HUES64 (cell line): ENCODE measurements around the gene FGF3.
"Not testable (repeated sequence)": the region's sequence is repeated elsewhere in the genome, so short reads cannot be mapped to it uniquely, and the experiment has no call there.

Experiments
- H3K27ac ChIP-seq: 2 replicates; pipeline ENCODE4 v1.7.0; 2013; ENCODE audit warnings: low read depth, low read length, inconsistent platforms
- H3K27me3 ChIP-seq: 2 replicates; pipeline ENCODE4 v1.6.1; 2013; ENCODE audit warnings: mild to moderate bottlenecking, low read length; ENCODE audit not compliant: insufficient read depth
- H3K36me3 ChIP-seq: 2 replicates; pipeline ENCODE4 v1.6.1; 2013; ENCODE audit warnings: mild to moderate bottlenecking, low read length; ENCODE audit not compliant: insufficient read depth
- H3K4me1 ChIP-seq: 2 replicates; pipeline ENCODE4 v1.6.1; 2013; ENCODE audit warnings: mild to moderate bottlenecking, low read length, moderate library complexity; ENCODE audit not compliant: insufficient read depth
- H3K4me3 ChIP-seq: 2 replicates; pipeline ENCODE4 v1.5.1; 2013; ENCODE audit warnings: mild to moderate bottlenecking, low read length, moderate library complexity
- H3K9ac ChIP-seq: 2 replicates; pipeline ENCODE4 v1.6.1; 2013; ENCODE audit warnings: mild to moderate bottlenecking, low read depth, low read length
- H3K9me3 ChIP-seq: 2 replicates; pipeline ENCODE4 v1.6.1; 2013; ENCODE audit warnings: low read depth, low read length; ENCODE audit not compliant: insufficient read depth
- WGBS: fragments of 150-250, 120-280 bp; methylation state at CpG from one replicate; pipeline ENCODE4 v1.1.7; 2013; ENCODE audit warnings: missing lambda C conversion rate; 5-methylcytosine and 5-hydroxymethylcytosine counted together

The FGF3 gene

GRCh38 chr11:69778373-69778772 lies 40.8 kb downstream of the FGF3 start:
- H3K27ac ChIP-seq, result no peak overlapping the region
- 95% methylated on average over 8 of the region's 8 CpGs for WGBS
- no peaks in the 10 kb centered on the region for H3K36me3 ChIP-seq
- H3K9ac ChIP-seq, result no peak overlapping the region
- H3K4me3 ChIP-seq, result no peak overlapping the region
- no peaks in the 10 kb centered on the region for H3K9me3 ChIP-seq
- H3K4me1 ChIP-seq, result peaks cover 7% of the 10 kb centered on the region
- H3K27me3 ChIP-seq, result peaks cover 47% of the 10 kb centered on the region

- Histone ChIP-seq H3K9ac (peak within 1 kb of the TSS; percentile 39; the same call in 1 of the 2 replicates), H3K36me3 (no peaks in the 10 kb centered on the region), H3K27ac (no peak within 1 kb of the TSS), H3K4me1 (peaks cover 36% of the 10 kb centered on the region), H3K9me3 (no peaks in the 10 kb centered on the region), H3K27me3 (peaks cover 65% of the 10 kb centered on the region), H3K4me3 (peak within 1 kb of the TSS; percentile 48)
- WGBS, result 3% methylated on average over 66 of the region's 66 CpGs
Measured at GRCh38 chr11:69775163-69775755, 44.0 kb downstream of the FGF3 start, which contains the start of gene FGF4. FGF4 (minus strand) TSS chr11:69775341; CDS start chr11:69775084, 257 bp downstream.

- peaks cover 36% of the 10 kb centered on the region for H3K4me1 ChIP-seq
- H3K9me3 ChIP-seq, result no peaks in the 10 kb centered on the region
- peaks cover 65% of the 10 kb centered on the region for H3K27me3 ChIP-seq
- H3K27ac ChIP-seq, result no peak overlapping the region
- peak overlapping the region; percentile 48 for H3K4me3 ChIP-seq
- H3K9ac ChIP-seq, result peak overlapping the region; percentile 39; the same call in 1 of the 2 replicates
- 1% methylated on average over 107 of the region's 107 CpGs for WGBS
- H3K36me3 ChIP-seq, result no peaks in the 10 kb centered on the region
Measured at GRCh38 chr11:69774354-69775162, 44.7 kb downstream of the FGF3 start.

DNA sequence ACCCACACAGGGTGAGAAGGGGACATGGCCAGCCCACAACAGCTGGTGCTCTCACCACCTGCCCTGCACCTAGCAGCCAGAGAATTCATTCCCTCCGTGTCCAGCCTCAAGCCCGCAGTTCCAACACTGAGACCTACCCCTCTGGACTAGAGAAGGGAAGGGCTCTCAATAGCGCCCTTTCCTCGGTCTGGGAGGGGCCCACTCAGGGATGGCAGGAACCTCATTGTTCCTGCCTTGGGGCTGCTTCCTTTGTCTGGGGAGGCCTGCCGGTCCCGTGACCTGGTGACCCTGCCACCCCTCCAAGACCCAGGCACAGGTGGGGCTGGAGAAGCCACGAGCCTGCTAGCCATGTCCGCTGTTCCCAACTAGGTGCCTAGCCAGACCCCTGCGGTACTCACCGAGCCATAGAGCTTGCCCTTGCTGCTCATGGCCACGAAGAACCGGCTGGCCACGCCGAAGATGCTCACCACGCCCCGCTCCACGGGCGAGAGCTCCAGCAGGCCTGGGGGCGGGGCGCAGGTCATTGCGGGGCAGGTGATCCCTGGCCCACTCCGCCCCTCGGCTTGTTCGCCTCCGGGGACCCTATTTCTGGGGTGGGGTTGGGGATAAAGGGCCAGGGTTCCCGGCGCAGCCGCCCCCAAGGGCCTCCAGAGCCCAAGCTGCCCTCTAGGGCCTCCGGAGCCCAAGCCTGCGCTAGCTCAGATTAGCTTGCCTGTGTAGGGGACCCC lies 45.4 kb downstream of the FGF3 start:
- Histone ChIP-seq H3K4me1 (peaks cover 36% of the 10 kb centered on the region), H3K9me3 (no peaks in the 10 kb centered on the region), H3K27me3 (peaks cover 65% of the 10 kb centered on the region), H3K27ac (no peak overlapping the region), H3K9ac (no peak overlapping the region; the same call in 1 of the 2 replicates), H3K36me3 (no peaks in the 10 kb centered on the region), H3K4me3 (peak overlapping the region; percentile 48)
- WGBS, result 22% methylated on average over 30 of the region's 30 CpGs

GRCh38 chr11:69771466-69771865 lies 47.8 kb downstream of the FGF3 start:
- 21% methylated on average over 5 of the region's 7 CpGs for WGBS
- H3K9me3 ChIP-seq, result no peaks in the 10 kb centered on the region
- peak overlapping the region; percentile 69; the same call in 1 of the 2 replicates for H3K27ac ChIP-seq
- peaks cover 51% of the 10 kb centered on the region for H3K27me3 ChIP-seq
- H3K36me3 ChIP-seq, result no peaks in the 10 kb centered on the region
- H3K4me1 ChIP-seq, result peaks cover 36% of the 10 kb centered on the region
- no peak overlapping the region for H3K9ac ChIP-seq
- H3K4me3 ChIP-seq, result peak overlapping the region; percentile 24; the same call in 1 of the 2 replicates

- Histone ChIP-seq H3K9ac (no peak overlapping the region), H3K36me3 (no peaks in the 10 kb centered on the region), H3K27ac (peak overlapping the region; percentile 60; the same call in 1 of the 2 replicates), H3K27me3 (peaks cover 42% of the 10 kb centered on the region), H3K9me3 (no peaks in the 10 kb centered on the region), H3K4me3 (no peak overlapping the region), H3K4me1 (peaks cover 36% of the 10 kb centered on the region)
- 20% methylated on average over 5 of the region's 5 CpGs for WGBS
Measured at GRCh38 chr11:69770540-69770939, 48.7 kb downstream of the FGF3 start.

DNA sequence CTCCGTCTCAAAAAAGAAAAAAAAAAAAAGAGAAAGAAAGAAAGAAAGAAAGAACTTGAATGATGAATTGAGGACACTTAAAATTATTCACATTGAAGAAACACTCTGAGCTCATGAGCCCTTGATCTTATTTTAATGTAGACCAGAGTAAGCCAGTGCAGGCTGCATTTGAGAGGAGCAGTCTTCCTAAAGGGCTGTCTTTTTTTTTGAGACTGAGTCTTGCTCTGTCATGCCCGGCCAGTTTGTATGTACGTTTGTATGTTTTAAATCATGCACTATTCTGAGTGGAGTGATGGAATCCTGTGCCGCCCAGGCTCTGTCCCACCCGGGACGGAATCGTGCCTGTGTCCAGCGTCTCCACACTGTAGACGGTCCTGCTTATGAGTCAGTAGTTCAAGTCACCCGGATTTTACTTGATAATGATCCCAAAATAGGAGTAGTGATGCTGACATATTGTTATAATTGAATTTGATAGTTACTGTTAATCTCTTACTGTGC lies 53.7 kb downstream of the FGF3 start:
- Histone ChIP-seq H3K9me3 (no peaks in the 10 kb centered on the region), H3K27ac (no peak overlapping the region), H3K4me3 (no peak overlapping the region), H3K9ac (no peak overlapping the region), H3K27me3 (no peaks in the 10 kb centered on the region), H3K36me3 (no peaks in the 10 kb centered on the region), H3K4me1 (peaks cover 1% of the 10 kb centered on the region)
- WGBS, result 83% methylated on average over 10 of the region's 10 CpGs

DNA sequence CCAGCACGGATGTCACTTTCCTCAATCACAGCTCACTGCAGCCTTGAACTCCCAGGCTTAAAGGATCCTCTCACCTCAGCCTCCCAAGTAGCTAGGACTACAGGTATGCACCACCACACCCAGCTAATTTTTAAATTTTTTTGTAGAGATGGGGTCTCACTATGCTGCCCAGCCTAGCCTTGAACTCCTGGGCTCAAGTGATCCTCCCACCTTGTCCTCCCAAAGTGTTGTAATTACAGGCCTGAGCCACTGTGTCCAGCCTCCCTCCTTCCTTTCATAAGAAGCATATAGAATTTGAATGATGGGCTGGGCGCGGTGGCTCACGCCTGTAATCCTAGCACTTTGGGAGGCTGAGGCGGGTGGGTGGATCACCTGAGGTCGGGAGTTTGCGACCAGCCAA lies 54.3 kb downstream of the FGF3 start:
- 98% methylated on average over 7 of the region's 7 CpGs for WGBS
- not testable (repeated sequence) for H3K9ac ChIP-seq, H3K27me3 ChIP-seq, H3K4me3 ChIP-seq, H3K9me3 ChIP-seq, H3K4me1 ChIP-seq, H3K27ac ChIP-seq, H3K36me3 ChIP-seq

- Histone ChIP-seq H3K36me3 (no peaks in the 10 kb centered on the region), H3K9ac (no peak overlapping the region), H3K27ac (no peak overlapping the region), H3K9me3 (peaks cover 3% of the 10 kb centered on the region; the same call in 1 of the 2 replicates), H3K4me3 (no peak overlapping the region), H3K4me1 (no peaks in the 10 kb centered on the region), H3K27me3 (no peaks in the 10 kb centered on the region)
- WGBS, result 86% methylated on average over 4 of the region's 4 CpGs
Measured at GRCh38 chr11:69760319-69760718, 58.9 kb downstream of the FGF3 start.
